GM18951 (cell line): ENCODE measurements around the gene INO80.
"Not testable (repeated sequence)": the region's sequence is repeated elsewhere in the genome, so short reads cannot be mapped to it uniquely, and the experiment has no call there.

Experiments
- POLR2A ChIP-seq: IDR thresholded peaks from 4 replicates; pipeline ENCODE4 v1.6.1; 2011; ENCODE audit warnings: mild to moderate bottlenecking; ENCODE audit not compliant: insufficient read length, insufficient read depth; ENCODE audit errors: extremely low read depth
- in situ Hi-C: fragments of 300-500 bp; cut with MboI; formaldehyde crosslinking; loops from one replicate; pipeline ENCODE4 v1.12.0; 2022; ENCODE audit warnings: low sequenced_read_pairs, mixed read lengths, inconsistent platforms; ENCODE audit not compliant: unreplicated experiment

The INO80 gene

DNA sequence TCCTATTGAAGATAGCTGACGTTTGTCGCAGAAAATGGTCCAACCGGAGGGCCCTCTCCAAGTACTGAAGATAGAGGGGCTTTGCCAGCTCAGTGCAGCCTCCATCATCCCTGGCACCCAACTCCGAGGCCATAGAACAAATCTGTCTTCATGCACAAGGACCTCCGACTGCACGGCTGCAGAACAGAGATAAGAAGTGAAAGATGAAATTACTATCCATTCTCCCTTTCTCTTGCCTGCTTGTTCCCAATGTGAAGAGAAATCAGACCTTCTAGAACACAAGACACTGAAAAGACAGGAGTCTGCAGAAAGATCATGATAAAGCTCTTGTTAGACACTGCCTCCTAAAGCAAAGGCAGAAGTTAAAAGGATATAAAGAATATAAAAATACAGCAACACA, 19.9 kb downstream of the INO80 start:
- no peak for TF ChIP-seq POLR2A
- in situ Hi-C loops = no loop called here

DNA sequence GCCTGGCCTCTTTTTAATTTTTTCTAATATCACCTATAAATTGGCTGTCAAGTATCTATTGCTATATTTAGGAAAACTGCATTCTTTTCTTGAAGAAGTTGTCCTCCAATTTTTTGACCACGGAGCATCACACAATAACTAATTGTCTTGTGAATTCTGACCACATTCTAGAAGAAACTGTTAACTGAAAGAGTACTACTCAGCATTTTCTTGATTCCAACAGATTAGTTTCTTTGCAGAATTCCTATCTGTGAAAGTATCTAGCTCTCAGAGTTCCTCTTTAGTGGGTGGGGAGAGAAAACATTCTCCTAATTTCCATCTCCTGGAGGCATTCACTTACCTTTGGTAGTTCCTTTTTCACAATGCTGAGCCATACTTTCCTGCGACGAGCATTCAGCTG, 31.1 kb downstream of the INO80 start:
- in situ Hi-C loops = no loop called here
- TF ChIP-seq POLR2A = no peak

- in situ Hi-C loops = no loop called here
- no peak for TF ChIP-seq POLR2A
Measured at GRCh38 chr15:41080144-41080543, 35.9 kb downstream of the INO80 start.

DNA sequence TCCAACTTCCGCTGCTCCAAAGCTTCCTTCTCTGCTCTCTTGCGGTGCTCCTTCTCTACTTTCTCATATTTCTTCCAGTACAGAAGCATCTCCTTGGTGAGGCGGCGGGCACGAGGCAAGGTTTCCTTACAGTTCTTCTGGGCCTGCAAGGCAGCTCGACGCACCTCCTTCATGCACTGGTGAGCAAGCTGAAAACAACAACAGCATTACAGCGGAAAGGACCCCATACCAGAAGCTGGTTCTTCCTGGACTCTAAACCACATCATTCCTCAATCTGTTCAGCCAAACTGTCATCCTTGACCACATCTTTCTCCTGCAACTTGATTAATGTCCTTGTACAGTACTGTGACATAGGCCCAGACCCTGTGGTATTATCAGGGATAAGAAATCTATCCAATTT, 36.4 kb downstream of the INO80 start:
- in situ Hi-C loops = no loop called here
- TF ChIP-seq POLR2A = no peak

- in situ Hi-C loops = not testable (repeated sequence)
Measured at GRCh38 chr15:41078879-41079278, 37.2 kb downstream of the INO80 start.

DNA sequence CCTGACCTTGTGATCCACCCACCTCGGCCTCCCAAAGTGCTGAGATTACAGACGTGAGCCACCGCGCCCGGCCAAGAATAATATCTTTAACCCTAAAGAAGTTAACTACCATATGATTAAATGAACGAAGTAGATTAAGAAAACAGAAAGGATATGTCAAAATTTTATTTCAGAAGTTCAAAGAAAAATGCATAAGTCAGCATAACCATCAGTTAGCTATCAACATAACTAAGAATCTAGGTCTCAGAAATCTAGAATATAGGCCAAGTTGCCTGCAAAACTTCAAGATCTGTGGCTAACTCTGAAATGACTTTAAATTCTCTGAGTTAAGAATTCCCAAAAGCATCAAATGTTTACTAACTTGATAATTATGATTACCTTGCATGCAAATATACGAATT, 38.0 kb downstream of the INO80 start:
- no peak for TF ChIP-seq POLR2A
- in situ Hi-C loops = no loop called here

DNA sequence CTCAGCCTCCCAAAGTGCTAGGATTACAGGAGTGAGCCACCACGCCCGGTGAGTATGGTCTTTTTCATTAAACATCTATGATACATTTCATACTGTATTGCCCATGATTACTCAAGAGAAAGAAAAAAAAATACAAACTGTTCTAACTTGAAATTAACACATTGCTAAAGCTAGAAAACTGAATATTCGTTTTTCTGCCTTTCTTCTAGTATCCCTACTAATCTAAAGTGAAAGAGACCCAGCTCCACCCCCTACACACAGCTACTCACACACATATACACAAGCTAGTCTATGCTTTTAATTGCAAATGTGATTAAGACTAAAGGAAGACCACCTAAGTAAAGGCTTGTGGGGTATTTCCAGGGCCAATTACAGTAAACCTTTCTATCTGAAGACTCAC, 43.1 kb downstream of the INO80 start:
- TF ChIP-seq POLR2A = no peak
- in situ Hi-C loops = no loop called here

- no peak for TF ChIP-seq POLR2A
- in situ Hi-C loops = no loop called here
Measured at GRCh38 chr15:41072013-41072412, 44.1 kb downstream of the INO80 start.

DNA sequence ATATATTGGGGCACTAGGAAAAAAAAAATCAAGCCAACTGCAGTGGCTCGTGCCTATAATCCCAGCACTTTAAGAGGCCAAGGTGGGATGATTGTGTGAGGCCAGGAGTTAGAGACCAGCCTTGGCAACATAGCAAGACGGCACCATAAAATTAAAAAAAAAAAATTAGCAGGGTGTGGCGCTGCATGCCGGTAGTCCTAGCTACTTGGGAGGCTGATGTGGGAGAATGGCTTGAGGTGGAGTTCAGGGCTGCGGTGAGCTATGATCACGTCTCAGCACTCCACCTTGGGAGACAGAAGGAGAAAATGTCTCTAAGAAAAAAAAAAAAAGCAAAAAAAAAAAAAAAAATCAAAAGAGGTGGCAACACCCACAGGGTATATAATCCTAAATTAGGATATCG, 49.6 kb downstream of the INO80 start:
- TF ChIP-seq POLR2A = no peak
- in situ Hi-C loops = no loop called here

GRCh38 chr15:41061667-41062066, 54.4 kb downstream of the INO80 start:
- in situ Hi-C loops = no loop called here
- no peak for TF ChIP-seq POLR2A

DNA sequence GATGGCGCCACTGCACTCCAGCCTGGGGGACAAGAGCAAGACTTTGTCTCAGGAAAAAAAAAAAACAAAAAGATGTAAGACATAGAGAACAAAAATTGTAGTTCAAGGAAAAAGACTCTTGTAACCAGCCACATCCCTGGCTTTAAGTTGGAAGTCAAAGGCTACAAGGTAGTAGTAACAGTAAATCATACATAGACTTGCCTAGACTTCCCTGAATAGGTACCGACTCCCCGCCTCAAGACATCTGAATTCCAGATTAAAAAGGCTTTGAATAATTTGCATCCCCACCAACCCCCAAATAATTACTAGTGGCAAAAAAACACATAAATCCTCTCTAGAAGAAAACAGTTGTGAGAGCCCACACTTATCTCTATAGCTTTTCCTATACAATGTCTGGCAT, 55.6 kb downstream of the INO80 start:
- TF ChIP-seq POLR2A = no peak
- in situ Hi-C loops = no loop called here

GRCh38 chr15:41056810-41057209, 59.3 kb downstream of the INO80 start:
- TF ChIP-seq POLR2A = no peak
- in situ Hi-C loops = no loop called here

GRCh38 chr15:41055706-41056105, 60.4 kb downstream of the INO80 start:
- no peak for TF ChIP-seq POLR2A
- in situ Hi-C loops = no loop called here

- in situ Hi-C loops = no loop called here
- no peak for TF ChIP-seq POLR2A
Measured at GRCh38 chr15:41051139-41051538, 64.9 kb downstream of the INO80 start.

DNA sequence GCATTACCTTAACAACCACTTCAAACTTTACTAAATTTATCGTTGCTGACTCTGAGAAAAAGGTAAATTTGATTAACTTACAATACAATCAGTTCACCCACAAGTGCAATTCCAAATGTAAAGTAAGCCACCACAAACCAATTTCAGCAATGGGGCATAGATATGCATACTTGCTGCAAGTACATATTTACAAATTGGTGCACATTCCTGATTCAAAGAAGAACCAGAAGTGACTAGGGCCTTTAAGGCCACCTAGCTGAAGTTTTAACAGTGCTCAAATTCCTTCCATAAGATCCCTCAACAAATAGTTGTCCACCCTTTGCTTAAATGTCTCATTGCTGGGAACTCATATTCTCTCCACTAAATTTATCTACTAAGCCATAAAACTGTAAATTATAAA, 67.2 kb downstream of the INO80 start:
- TF ChIP-seq POLR2A = no peak
- in situ Hi-C loops = no loop called here
